ENCODE data around the gene PIF1. TPM values are rescaled to one million over a fixed set of nuclear protein-coding genes. Genes with fewer than 3 reads are reported as not detected.
"Not testable (repeated sequence)": the region's sequence is repeated elsewhere in the genome, so short reads cannot be mapped to it uniquely, and the experiment has no call there.

PIF1 gene
- total RNA-seq, 1 donor from 2014 or later: 8.6 TPM

DNA sequence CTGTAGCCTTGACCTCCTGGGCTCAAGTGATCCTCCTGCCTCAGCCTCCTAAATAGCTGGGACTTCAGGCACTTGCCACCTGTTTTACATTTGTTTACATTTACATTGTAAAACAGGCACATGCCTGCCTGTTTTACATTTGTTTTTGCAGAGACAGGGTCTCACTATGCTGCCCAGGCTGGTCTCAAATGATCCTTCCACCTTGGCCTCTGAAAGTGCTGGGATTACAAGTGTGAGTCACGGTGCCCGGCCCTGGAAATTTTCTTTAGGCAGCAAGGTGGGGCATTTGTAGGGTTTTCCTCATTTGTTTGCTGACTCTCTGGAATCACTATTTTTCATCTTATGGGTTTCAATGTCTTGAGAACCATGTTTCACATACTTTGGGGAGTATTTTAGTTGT lies 25.0 kb downstream of the PIF1 start:
- H3K27ac Mint-ChIP-seq (ENCODE audit: unreplicated experiment): no peak overlapping the region
- H3K4me1 Mint-ChIP-seq (ENCODE audit: low read depth, unreplicated experiment): no peaks in the 10 kb centered on the region
- peaks cover 5% of the 10 kb centered on the region for H3K36me3 Mint-ChIP-seq (ENCODE audit: unreplicated experiment)
- peaks cover 3% of the 10 kb centered on the region for H3K9me3 Mint-ChIP-seq (ENCODE audit: unreplicated experiment)
- no peak for DNase-seq
- TF ChIP-seq, protein P1, sequence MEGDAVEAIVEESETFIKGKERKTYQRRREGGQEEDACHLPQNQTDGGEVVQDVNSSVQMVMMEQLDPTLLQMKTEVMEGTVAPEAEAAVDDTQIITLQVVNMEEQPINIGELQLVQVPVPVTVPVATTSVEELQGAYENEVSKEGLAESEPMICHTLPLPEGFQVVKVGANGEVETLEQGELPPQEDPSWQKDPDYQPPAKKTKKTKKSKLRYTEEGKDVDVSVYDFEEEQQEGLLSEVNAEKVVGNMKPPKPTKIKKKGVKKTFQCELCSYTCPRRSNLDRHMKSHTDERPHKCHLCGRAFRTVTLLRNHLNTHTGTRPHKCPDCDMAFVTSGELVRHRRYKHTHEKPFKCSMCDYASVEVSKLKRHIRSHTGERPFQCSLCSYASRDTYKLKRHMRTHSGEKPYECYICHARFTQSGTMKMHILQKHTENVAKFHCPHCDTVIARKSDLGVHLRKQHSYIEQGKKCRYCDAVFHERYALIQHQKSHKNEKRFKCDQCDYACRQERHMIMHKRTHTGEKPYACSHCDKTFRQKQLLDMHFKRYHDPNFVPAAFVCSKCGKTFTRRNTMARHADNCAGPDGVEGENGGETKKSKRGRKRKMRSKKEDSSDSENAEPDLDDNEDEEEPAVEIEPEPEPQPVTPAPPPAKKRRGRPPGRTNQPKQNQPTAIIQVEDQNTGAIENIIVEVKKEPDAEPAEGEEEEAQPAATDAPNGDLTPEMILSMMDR (IDR thresholded peaks at IDR 0.05; ENCODE audit: partially characterized antibody, unreplicated experiment): no peak
- H3K4me3 Mint-ChIP-seq (ENCODE audit: unreplicated experiment): no peak overlapping the region
- peaks cover 4% of the 10 kb centered on the region for H3K27me3 Mint-ChIP-seq (ENCODE audit: unreplicated experiment)

DNA sequence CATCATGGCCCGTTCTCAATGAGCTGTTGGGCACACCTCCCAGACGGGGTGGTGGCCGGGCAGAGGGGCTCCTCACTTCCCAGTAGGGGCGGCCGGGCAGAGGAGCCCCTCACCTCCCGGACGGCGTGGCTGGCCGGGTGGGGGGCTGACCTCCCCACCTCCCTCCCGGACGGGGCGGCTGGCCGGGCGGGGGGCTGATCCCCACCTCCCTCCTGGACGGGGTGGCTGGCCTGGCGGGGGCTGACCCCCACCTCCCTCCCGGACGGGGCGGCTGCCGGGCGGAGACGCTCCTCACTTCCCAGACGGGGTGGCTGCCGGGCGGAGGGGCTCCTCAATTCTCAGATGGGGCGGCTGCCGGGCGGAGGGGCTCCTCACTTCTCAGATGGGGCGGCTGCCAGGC lies 26.5 kb downstream of the PIF1 start:
- not testable (repeated sequence) for DNase-seq; H3K4me1 Mint-ChIP-seq (ENCODE audit: low read depth, unreplicated experiment); H3K27me3 Mint-ChIP-seq (ENCODE audit: unreplicated experiment); H3K36me3 Mint-ChIP-seq (ENCODE audit: unreplicated experiment); H3K27ac Mint-ChIP-seq (ENCODE audit: unreplicated experiment); H3K4me3 Mint-ChIP-seq (ENCODE audit: unreplicated experiment); H3K9me3 Mint-ChIP-seq (ENCODE audit: unreplicated experiment)

DNA sequence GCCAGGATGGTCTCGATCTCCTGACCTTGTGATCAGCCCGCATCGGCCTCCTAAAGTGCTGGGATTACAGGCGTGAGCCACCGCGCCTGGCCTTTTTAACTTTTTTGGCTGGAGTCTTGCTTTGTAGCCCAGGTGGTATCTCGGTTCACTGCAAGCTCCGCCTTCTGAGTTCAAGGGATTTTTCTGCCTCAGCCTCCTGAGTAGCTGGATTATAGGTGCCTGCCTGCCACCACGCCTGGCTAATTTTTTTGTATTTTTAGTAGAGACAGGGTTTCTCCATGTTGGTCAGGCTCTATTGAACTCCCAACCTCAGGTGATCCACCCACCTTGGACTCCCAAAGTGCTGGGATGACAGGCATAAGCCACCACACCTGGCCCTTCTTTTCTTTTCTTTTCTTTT lies 29.5 kb downstream of the PIF1 start:
- not testable (repeated sequence) for H3K9me3 Mint-ChIP-seq (ENCODE audit: unreplicated experiment); H3K4me3 Mint-ChIP-seq (ENCODE audit: unreplicated experiment); DNase-seq; H3K27me3 Mint-ChIP-seq (ENCODE audit: unreplicated experiment); H3K4me1 Mint-ChIP-seq (ENCODE audit: low read depth, unreplicated experiment); H3K36me3 Mint-ChIP-seq (ENCODE audit: unreplicated experiment); H3K27ac Mint-ChIP-seq (ENCODE audit: unreplicated experiment)

DNA sequence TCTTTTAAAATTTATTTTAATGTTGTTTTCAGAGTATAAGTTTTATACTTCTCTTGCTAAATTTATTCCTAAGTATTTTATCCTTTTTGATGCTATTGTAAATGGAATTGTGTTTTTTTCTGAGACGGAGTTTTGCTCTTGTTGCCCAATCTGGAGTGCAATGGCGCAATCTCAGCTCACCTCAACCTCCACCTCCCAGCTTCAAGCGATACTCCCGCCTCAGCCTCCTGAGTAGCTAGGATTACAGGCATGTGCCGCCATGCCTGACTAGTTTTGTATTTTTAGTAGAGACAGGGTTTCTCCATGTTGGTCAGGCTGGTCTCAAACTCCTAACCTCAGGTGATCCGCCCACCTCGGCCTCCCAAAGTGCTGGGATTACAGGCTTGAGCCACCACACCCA lies 30.1 kb downstream of the PIF1 start:
- H3K4me1 Mint-ChIP-seq (ENCODE audit: low read depth, unreplicated experiment); DNase-seq; H3K36me3 Mint-ChIP-seq (ENCODE audit: unreplicated experiment); H3K27ac Mint-ChIP-seq (ENCODE audit: unreplicated experiment); H3K9me3 Mint-ChIP-seq (ENCODE audit: unreplicated experiment); H3K4me3 Mint-ChIP-seq (ENCODE audit: unreplicated experiment); H3K27me3 Mint-ChIP-seq (ENCODE audit: unreplicated experiment): not testable (repeated sequence)

DNA sequence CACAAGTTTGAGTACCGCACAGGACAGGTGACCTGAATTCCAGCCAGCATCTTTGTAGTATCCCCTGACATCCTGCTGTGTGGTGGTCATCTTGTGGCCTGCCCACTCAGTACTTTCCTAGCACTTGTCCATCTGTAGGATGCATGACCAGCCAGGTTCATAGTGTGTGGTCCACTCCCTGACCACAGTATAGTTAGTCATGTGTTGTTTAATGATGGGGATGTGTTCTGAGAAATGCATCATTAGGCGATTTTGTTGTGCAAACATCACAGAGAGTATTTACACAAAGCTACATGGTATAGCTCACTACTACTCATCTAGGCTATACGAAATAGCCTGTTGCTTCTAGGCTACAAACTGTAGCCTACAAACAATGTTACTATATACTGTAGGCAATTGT lies 33.2 kb downstream of the PIF1 start:
- H3K4me1 Mint-ChIP-seq (ENCODE audit: low read depth, unreplicated experiment): no peaks in the 10 kb centered on the region
- no peak overlapping the region for H3K4me3 Mint-ChIP-seq (ENCODE audit: unreplicated experiment)
- no peaks in the 10 kb centered on the region for H3K9me3 Mint-ChIP-seq (ENCODE audit: unreplicated experiment)
- TF ChIP-seq, protein P1 (IDR thresholded peaks at IDR 0.05; ENCODE audit: partially characterized antibody, unreplicated experiment): no peak
- H3K36me3 Mint-ChIP-seq (ENCODE audit: unreplicated experiment): no peaks in the 10 kb centered on the region
- DNase-seq: no peak
- no peaks in the 10 kb centered on the region for H3K27me3 Mint-ChIP-seq (ENCODE audit: unreplicated experiment)
- H3K27ac Mint-ChIP-seq (ENCODE audit: unreplicated experiment): no peak overlapping the region

DNA sequence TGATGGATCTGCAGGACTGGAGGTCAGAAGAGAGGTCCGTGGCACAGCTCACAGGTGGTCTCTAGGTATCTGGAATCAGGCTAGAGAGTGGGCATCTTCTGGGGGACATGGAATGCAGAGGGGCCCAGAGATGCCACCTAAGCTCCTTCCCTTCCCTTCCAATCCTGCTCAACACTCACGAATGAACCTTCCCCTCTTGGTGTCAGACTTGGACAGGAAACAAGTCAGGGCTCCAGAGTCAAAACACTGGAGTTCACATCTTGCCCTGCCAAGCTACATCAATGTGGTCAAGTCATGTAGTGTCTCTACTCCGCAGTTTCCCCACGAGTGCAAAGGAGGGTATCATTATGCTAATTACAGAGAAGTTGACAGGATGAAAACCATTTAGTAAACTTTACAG lies 34.0 kb downstream of the PIF1 start:
- no peak for DNase-seq
- no peak overlapping the region for H3K4me3 Mint-ChIP-seq (ENCODE audit: unreplicated experiment)

More for the DNA sequence above, 34.0 kb downstream of the PIF1 start:
- H3K36me3 Mint-ChIP-seq (ENCODE audit: unreplicated experiment): no peaks in the 10 kb centered on the region
- no peaks in the 10 kb centered on the region for H3K9me3 Mint-ChIP-seq (ENCODE audit: unreplicated experiment)
- TF ChIP-seq, protein P1 (IDR thresholded peaks at IDR 0.05; ENCODE audit: partially characterized antibody, unreplicated experiment): no peak
- H3K4me1 Mint-ChIP-seq (ENCODE audit: low read depth, unreplicated experiment): no peaks in the 10 kb centered on the region
- no peak overlapping the region for H3K27ac Mint-ChIP-seq (ENCODE audit: unreplicated experiment)
- no peaks in the 10 kb centered on the region for H3K27me3 Mint-ChIP-seq (ENCODE audit: unreplicated experiment)

Measured in glutamatergic neuron (in vitro differentiated cells).